Omental fat pad (tissue), 4 donors: ENCODE measurements around the gene DBI. TPM values are rescaled to one million over a fixed set of nuclear protein-coding genes. Genes with fewer than 3 reads are reported as not detected.

Experiments used
- ATAC-seq: fragments of 150-250 bp; one replicate; pipeline ENCODE4 v1.9.1; 2016; ENCODE audit warnings: mild to moderate bottlenecking, moderate library complexity; ENCODE audit not compliant: low FRiP score
- DNase-seq: peaks from one replicate; pipeline ENCODE4 v3.0.0-alpha.2; 2019; ENCODE audit warnings: low spot score
- CTCF ChIP-seq, 3 donors: fragments of 450-650 bp; IDR thresholded peaks; one replicate each; pipeline ENCODE4 v1.5.1; 2016 to 2017; ENCODE audit warnings: antibody characterized with exemption in 3 of 3, mild to moderate bottlenecking in 3 of 3, moderate library complexity in 2 of 3
- total RNA-seq, 4 donors: library from RNA; depleted of rRNA; stranded (reverse); fragments of >200 nt; gene quantifications; one replicate each; pipeline ENCODE4 v1.1.0, GENCODE V29; 2016

The DBI gene
- total RNA-seq, 4 donors from 2014 or later = 191 to 327 (median 225) TPM

DNA sequence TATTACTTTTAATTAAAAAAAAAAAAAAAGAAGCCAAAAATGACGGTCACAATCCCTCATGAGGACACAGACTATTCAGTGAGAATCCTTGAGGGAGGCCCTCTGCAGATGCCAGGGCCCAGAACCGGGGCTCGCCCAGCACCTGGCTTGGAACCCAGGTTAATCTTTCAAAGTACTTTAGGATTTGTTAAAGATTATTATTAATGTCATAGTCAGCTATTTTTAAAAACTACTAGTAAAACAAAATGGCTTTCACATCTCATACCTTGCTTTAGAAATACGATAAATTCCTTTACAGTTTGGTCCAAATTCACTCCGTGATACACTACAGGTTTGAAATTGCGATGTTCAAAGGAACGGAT, 27.2 kb upstream of the DBI start:
- DNase-seq (no peak), ATAC-seq (no peak)
- no peak for TF ChIP-seq CTCF (IDR thresholded peaks at IDR 0.05)

DNA sequence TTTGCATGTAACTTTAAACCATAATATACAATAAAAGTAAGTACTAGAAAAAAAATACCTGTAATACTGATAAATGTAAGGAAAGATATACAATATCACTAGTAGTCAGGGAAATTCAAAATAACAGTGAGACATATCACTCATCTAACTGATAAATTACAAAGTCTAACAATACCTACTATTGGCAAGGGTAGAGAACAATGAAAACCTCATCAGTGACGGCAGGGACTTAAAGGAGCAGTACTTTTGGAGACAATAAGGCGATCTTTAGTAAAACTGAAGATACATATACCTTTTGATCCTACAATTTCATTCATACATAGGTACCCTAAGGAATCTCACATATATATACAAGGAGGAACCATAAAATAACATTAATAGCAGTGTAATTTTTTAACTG, 25.1 kb upstream of the DBI start:
- TF ChIP-seq CTCF (IDR thresholded peaks at IDR 0.05) = no peak
- ATAC-seq (no peak), DNase-seq (no peak)

- DNase-seq (no peak), ATAC-seq (no peak)
- no peak for TF ChIP-seq CTCF (IDR thresholded peaks at IDR 0.05)
These were observed 17.5 kb upstream of the DBI start for GRCh38 chr2:119349289-119349688.

DNA sequence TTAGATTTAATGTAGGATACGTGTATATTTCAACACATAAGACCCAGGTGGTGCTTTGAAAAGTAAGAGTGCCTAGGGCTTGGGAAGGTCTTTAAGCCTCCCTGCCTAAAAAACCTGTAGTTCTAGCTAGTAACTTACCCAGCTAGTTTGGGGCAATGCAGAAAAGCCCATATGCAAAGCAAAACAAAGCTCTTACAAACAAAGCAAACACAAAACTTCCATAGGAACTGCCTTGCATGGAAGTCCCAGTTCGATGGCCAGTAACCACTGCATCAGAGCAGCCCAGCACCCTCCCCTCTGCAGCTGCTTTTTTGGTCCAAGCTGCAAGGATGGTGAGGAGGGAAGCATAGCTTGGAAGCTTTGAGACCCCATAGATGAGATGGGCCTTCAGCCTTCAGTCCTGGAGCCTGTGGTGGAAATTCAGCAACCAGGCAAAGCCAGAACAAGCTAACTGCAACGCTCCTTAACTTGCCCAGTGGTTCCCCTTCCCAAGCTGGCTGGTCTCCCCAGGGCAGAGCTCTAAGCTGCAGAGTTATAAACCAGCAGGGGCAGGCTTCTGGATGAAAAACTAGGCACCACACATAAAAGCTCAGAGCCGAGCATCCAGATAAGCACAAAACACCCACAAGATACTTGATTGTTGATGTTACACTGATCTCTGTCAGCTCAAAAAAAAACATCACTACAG, 16.3 kb upstream of the DBI start:
- TF ChIP-seq CTCF (IDR thresholded peaks at IDR 0.05) = no peak
- DNase-seq = no peak
- ATAC-seq = no peak

DNA sequence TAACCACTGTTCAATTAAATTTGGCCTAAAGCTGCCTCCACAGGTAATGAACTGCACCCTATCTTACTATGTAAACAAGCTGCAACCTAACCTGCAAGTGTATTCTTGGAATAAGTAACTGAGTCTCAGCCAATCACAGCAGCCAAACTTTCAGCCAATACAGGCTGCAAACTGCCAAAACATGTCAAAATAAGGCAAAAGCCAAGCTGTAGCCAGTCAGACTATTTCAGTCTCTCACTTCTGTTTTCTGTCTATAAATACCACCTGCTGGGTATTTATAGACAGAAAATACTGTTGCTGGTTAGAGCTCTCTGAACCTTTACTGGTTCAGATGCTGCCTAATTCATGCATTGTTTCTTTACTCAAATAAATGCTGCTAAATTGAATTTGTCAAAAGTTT, 14.4 kb upstream of the DBI start:
- ATAC-seq (no peak), DNase-seq (no peak)
- TF ChIP-seq CTCF (IDR thresholded peaks at IDR 0.05) = no peak

GRCh38 chr2:119354860-119355259, 11.9 kb upstream of the DBI start:
- TF ChIP-seq CTCF (IDR thresholded peaks at IDR 0.05) = no peak
- DNase-seq = no peak
- ATAC-seq = no peak

GRCh38 chr2:119359774-119360173, 7.0 kb upstream of the DBI start:
- no peak for TF ChIP-seq CTCF (IDR thresholded peaks at IDR 0.05)
- DNase-seq (no peak), ATAC-seq (no peak)
